ENCODE data around the gene ETV6. TPM values are rescaled to one million over a fixed set of nuclear protein-coding genes. Genes with fewer than 3 reads are reported as not detected.

Gene ETV6
- total RNA-seq, 4 donors from 2014 or later: 7.6 to 45.5 (median 8.2) TPM

- no peak overlapping the region for H3K4me3 ChIP-seq
- intact Hi-C loops (cut with DNase I; ENCODE audit: low total_unique reads): no loop called here
- H3K4me1 ChIP-seq: no peaks in the 10 kb centered on the region
These were observed 52.0 kb downstream of the ETV6 start for GRCh38 chr12:11701433-11701832.

GRCh38 chr12:11702959-11703358 is 53.5 kb downstream of the ETV6 start:
- no peaks in the 10 kb centered on the region for H3K4me1 ChIP-seq
- H3K27ac ChIP-seq: no peak overlapping the region
- TF ChIP-seq POLR2A (IDR thresholded peaks at IDR 0.05): no peak
- no peak for TF ChIP-seq CTCF (IDR thresholded peaks at IDR 0.05)
- intact Hi-C loops (cut with DNase I; ENCODE audit: low total_unique reads): no loop called here
- no peaks in the 10 kb centered on the region for H3K27me3 ChIP-seq
- H3K4me3 ChIP-seq: no peak overlapping the region
- no peaks in the 10 kb centered on the region for H3K36me3 ChIP-seq
- DNase-seq: no peak
- no peaks in the 10 kb centered on the region for H3K9me3 ChIP-seq

More at GRCh38 chr12:11701433-11701832, 52.0 kb downstream of the ETV6 start:
- no peak for TF ChIP-seq CTCF (IDR thresholded peaks at IDR 0.05)
- TF ChIP-seq POLR2A (IDR thresholded peaks at IDR 0.05): no peak
- no peaks in the 10 kb centered on the region for H3K27me3 ChIP-seq
- peak overlapping the region; percentile 10 for H3K27ac ChIP-seq
- no peak for DNase-seq
- H3K9me3 ChIP-seq: no peaks in the 10 kb centered on the region
- no peaks in the 10 kb centered on the region for H3K36me3 ChIP-seq

DNA sequence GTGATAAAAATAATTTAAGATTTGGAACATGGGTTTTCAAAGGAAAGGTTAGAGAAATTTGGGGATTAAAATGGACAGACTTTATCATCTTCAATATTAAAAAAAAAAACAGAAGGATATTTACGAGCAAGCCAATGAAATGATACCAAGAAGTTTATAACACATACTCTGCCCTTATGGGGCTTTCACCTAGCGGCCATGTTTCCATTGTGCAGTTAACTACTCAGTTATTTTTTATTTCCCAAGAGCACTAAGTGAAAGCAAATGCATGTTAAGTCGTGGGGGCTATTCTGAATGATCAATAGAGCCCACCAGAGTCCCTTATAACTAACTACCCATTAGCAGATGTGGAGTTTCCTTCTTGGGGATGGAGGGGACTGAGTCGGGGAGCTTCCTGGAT is 53.9 kb downstream of the ETV6 start:
- H3K27ac ChIP-seq: no peak overlapping the region
- H3K9me3 ChIP-seq: no peaks in the 10 kb centered on the region
- H3K4me1 ChIP-seq: no peaks in the 10 kb centered on the region
- intact Hi-C loops (cut with DNase I; ENCODE audit: low total_unique reads): no loop called here
- TF ChIP-seq POLR2A (IDR thresholded peaks at IDR 0.05) (no peak), CTCF (IDR thresholded peaks at IDR 0.05) (no peak)
- DNase-seq: no peak
- H3K4me3 ChIP-seq: no peak overlapping the region
- H3K36me3 ChIP-seq: no peaks in the 10 kb centered on the region
- no peaks in the 10 kb centered on the region for H3K27me3 ChIP-seq

GRCh38 chr12:11704089-11704488 is 54.6 kb downstream of the ETV6 start:
- no peaks in the 10 kb centered on the region for H3K9me3 ChIP-seq
- no peak for DNase-seq
- no peaks in the 10 kb centered on the region for H3K27me3 ChIP-seq
- intact Hi-C loops (cut with DNase I; ENCODE audit: low total_unique reads): no loop called here
- H3K27ac ChIP-seq: peak overlapping the region in 1 of 2 donors; percentile 44
- H3K4me1 ChIP-seq: no peaks in the 10 kb centered on the region
- no peak for TF ChIP-seq CTCF (IDR thresholded peaks at IDR 0.05)
- no peak for TF ChIP-seq POLR2A (IDR thresholded peaks at IDR 0.05)
- H3K36me3 ChIP-seq: no peaks in the 10 kb centered on the region
- no peak overlapping the region for H3K4me3 ChIP-seq

DNA sequence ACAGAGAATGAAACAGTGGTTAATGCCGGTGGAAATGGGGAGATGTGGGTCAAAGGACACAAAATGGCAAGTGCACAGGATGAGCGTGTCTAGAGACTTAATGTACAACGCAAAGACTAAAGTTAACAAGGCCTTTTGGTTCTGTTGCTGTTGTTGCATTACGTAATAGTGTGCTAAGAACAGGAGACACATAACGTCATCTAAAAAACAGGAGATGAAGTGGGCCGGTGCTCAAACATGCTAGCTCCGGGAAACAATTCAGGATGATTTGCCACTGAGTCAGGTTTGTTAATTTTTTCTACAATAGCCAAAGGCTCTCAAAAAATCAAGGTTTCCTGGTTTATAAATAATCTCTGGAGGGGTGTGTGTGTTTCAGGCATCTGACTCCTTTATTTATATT is 55.5 kb downstream of the ETV6 start:
- no peaks in the 10 kb centered on the region for H3K9me3 ChIP-seq
- no peak for TF ChIP-seq POLR2A (IDR thresholded peaks at IDR 0.05)
- TF ChIP-seq CTCF (IDR thresholded peaks at IDR 0.05): no peak
- no peak overlapping the region for H3K4me3 ChIP-seq
- DNase-seq: peak in 1 of 2 donors; percentile 31
- H3K27me3 ChIP-seq: no peaks in the 10 kb centered on the region
- intact Hi-C loops (cut with DNase I; ENCODE audit: low total_unique reads): no loop called here
- peak overlapping the region; percentile 37 to 44 for H3K27ac ChIP-seq
- H3K4me1 ChIP-seq: no peaks in the 10 kb centered on the region
- no peaks in the 10 kb centered on the region for H3K36me3 ChIP-seq

Data from uterus (tissue), 4 donors.